22Rv1 (cell line): ENCODE measurements around the gene SLC49A3.

ENCODE experiments used
- CTCF ChIP-seq: fragments of 450-650 bp; IDR thresholded peaks from 2 replicates; pipeline ENCODE4 v1.5.1; 2017; ENCODE audit warnings: mild to moderate bottlenecking
- ZFX ChIP-seq: fragments of 450-650 bp; IDR thresholded peaks from 2 replicates; pipeline ENCODE4 v1.6.1; 2017; ENCODE audit warnings: antibody characterized with exemption, borderline replicate concordance

- TF ChIP-seq CTCF (no peak), ZFX (no peak)
These were observed 4.0 kb upstream of the SLC49A3 start for GRCh38 chr4:692771-693554.
